Tongue (tissue), 2 donors: ENCODE data around the gene RARB. TPM values are rescaled to one million over a fixed set of nuclear protein-coding genes. Genes with fewer than 3 reads are reported as not detected.

ENCODE experiments used
- DNase-seq: peaks from one replicate; pipeline ENCODE4 v3.0.0-alpha.2; 2015
- total RNA-seq: library from RNA; depleted of rRNA; stranded (reverse); fragments of >200 nt; gene quantifications from one replicate; pipeline ENCODE4 v1.2.3, GENCODE V29; 2014

The RARB gene
- total RNA-seq, 1 donor from 2014 or later = 14.4 TPM

DNA sequence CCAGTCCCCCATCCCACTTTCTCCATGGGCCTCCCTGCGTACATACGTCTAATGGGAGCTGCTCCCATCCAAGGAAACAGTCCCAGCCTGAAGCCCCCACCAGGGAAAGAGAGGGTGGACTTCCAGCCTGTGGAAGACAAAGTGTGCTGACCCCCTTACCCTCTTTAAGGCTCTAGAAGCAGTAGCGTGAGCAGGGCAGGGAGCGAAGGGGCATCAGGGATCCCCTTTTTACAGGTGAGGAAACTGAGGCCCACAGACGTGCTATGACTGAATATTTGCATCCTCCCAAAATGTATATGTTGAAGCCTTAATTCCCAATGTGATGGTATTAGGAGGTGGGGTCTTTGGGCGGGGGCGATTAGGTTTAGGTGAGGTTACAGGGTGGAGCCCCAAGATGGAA, 153.3 kb downstream of the RARB start:
- no peak for DNase-seq

DNA sequence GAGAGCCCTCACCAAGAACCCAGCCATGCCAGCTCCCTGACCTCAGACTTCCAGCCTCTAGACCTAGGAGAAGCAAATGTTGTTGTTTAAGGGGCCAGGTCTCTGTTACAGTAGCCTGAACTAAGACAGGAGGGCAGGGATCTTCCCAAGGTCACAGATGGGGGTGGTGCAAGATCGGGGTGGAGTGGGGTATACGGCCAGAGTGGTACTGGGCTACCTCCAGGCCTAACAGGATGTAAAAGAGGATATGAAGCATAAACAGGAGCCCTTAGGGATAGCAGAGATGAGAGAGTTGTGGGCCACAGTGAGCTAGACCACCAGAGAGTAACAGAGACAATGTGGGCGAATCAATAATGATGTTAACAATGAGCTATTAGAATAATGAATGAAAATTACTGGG, 153.8 kb downstream of the RARB start:
- no peak for DNase-seq

DNA sequence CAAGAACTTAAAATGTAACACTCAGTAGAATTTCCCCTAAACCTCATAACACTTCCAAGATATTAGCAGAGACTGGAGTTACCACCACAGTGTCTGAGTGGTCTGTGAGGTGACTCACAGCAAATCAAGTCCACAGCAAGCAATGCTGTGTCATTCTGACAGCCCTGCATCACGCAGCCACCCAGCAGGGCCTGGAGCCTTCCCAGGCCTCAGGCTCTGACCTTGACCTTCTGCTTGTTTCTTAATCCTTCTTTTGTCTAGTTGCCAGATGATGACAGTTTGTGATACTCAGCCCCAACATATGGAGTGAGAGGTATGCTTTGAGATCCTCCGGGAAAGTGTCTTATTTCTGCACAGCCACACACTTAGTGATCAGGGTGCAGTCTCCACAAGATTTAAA, 154.2 kb downstream of the RARB start:
- no peak for DNase-seq

DNA sequence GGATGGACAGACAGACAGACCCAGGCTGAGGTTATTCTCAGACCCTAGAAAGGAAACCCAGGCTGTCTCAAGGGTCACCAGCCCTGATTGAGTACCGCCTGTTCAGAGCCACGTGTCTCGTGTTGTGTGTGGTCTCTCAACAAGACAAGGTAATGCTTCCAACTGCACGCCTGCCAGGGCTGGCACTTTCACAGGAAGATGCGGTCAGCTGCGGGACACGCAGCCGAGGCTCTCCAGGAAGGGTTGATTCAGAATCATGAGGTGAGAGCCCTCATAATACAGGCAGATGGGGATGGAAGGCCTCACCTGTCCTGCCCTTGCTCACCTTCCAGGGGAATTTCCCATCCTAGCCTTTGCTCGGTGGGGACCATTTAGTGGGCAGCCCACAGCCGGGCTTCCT, 155.3 kb downstream of the RARB start:
- DNase-seq = no peak

DNA sequence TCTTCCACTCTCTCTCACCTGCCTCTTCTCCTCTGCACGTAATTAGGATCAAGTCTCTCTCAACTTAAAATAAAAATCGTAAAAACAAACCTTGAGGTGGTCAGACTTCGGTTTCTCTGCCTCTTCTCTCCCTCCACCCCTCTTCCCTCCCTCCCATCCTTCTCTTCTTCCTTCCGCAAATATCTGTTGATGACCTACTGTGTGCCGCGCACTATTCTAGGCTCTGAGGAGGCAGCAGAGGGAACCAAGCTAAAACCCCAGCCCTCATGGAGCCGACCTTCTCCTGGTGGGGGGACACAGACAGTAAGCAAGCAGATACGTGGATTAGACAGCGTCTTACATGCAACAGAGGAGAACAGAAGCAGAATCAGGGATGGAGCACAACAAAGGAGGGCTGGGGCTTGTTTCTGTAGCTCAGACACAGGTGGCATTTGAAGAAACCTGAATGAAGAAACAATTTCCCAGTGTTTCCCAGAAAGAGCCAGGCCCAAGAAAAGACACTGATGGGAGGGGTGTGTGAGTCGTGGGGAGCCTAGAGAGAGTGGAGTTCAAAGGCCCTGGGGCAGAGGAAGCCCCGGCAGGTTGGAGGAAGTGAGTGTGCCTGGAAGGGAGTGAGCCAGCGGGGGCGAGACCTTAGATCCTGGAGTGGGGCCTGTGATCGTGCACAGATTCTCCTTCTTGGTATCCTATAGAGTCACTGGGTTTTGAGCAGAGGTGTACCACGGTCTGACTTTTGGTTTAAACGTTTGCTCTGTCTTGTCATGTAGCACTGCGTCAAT, 156.1 kb downstream of the RARB start:
- DNase-seq = no peak

DNA sequence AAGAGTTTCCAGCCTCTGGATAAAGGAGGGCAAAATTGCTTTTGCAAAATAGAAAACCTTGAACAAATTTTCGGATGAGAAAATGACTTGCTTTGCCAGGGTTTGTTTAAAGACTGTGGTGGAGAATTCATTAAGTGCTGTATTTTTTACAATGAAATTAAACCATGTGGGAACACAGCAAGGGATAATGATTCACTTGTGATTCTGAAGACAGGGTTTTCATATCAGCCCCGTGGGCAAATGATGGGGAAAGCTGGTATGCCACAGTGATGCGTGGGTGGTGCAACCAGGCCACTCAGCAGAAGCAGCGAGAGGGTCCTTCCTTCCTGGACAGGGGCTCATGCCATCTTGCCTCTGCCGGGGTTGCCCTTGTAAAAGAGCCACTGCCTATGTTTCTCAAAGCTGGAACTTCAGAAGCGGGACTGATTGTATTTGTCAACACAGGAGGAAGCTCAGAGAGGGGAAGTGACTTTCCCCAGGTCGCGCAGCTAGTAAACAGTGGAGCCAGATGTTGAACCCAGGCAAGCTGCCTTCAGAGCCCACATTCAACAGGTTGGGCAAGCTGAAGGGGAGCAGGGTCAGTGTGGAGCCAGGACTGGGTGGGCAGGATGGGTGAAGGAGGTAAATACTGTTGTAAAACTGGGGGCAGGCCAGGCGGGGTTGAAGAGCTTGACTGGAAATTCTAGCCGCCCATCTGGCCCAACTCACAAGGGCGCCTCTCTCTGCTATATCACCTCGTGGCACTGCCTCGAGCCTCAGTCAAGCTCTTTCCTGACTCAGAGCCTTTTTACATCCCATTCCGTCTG, 157.5 kb downstream of the RARB start:
- DNase-seq = no peak

DNA sequence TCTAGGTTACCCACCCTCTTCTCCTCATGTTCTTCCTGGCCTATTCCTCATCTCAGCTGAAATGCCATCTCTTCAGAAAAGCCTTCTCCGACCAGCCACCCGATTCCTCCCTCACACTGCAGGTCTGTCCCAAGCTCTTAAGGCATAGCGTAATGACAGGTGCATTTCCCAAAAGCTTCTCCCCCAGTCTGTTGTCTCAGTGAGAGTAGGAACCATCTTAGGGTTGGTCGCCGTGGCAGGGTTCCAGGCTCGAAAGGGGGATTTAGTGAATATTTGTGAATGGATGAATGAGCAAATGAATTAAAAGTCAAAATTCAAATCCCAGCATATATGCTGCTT, 158.1 kb downstream of the RARB start:
- DNase-seq = no peak

DNA sequence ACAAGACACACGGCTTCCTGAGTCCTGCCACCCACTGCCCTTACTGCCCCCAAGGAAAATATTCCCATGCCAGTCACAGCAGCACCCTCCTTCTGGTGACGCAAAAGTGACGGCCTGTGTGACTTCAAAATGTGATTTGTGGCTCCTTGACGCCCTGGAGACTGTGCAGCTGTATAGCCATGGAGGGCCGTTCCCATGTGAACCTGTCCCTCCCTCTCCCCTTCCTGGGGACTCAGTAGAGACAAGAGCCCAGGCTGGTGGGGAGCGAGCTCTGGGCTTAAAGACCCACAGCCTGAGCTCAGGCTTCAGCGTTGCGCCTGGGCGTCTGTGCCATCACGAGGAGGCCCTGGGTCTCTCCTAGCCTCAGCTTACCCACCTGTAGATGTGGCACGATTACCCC, 158.5 kb downstream of the RARB start:
- DNase-seq = no peak

DNA sequence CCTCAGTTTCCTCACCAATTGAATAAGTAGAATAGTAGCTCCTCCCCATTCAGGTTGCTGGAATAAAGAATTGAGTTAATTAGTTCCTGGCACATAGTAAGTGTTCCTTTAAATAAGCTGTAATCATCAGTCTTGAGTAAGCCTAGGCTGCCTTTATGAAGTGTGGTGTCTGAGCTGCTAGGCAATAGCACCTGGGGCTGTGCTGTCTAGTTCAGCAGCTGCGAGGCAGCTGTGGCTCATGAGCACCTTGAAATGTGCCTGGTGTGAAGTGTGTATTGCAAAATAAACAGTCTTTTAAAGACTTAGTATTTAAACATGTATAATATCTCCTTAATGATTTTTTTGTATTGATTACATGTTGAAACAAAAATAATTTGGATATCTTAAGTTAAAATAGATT, 159.0 kb downstream of the RARB start:
- peak; percentile 40 for DNase-seq

DNA sequence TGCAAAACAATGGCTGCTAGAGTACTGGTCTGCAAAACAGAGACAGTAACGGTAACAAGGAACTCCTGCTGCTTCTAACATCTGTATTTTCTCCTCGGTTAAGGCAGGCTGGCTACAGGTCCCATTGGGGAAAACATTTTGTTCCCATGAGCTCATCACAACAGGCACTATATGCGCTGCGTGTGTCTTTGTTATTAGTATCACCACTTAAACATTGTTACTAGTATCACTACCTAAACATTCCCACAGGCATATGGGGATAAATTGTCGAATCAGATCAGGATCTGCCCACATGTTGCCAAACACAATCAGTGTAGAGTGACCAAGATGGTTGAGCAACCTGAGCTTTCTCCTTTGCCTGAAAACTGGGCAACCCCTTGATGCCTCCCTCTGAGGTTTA, 159.5 kb downstream of the RARB start:
- DNase-seq = no peak

DNA sequence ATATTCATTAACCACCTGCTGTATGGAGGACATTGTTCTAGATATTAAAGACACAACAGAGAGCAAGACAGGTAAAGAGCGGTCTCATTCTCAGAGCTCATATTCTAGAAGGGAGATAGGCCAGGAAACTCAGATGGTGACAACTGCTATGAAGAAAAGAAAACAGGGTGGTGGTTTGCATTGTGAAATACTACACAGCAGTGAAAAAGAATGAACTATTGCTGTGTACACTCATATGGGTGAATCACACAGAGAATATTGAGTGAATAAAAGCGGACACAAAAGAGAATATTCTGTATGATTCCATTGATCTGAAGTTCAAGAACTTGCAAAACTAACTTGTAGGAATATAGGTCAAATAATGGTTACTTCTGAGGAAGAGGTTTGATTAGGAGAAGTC, 159.9 kb downstream of the RARB start:
- no peak for DNase-seq

DNA sequence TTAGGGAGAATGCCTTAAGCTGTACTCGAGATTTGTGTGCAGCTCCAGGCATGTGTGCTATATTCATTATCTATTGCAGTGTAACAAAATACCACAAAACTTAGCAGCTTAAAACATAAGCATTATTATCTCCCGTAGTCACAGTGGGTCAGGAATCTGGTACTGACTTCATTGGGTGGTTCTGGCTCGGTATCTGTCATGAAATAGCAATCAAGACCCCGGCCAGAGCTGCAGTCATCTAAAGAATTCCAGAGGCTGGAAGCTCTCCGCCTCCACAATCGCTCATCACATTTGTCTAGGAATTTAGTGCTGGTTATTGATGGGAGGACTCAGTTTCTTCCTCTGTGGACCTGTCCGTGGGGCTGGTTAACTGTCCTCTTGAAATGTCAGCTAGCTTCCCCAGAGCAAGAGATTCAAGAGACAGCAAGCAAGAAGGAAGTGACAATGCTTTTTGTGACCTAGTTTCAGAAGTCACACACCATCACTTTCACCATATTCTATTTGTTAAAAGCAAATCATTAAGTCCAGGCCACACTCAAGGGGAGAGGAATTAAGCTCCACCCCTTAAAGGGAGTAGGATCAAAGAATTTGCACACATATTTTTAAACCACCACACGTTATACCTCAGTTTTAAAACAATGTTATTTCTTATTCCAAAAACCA, 160.5 kb downstream of the RARB start:
- DNase-seq = no peak

DNA sequence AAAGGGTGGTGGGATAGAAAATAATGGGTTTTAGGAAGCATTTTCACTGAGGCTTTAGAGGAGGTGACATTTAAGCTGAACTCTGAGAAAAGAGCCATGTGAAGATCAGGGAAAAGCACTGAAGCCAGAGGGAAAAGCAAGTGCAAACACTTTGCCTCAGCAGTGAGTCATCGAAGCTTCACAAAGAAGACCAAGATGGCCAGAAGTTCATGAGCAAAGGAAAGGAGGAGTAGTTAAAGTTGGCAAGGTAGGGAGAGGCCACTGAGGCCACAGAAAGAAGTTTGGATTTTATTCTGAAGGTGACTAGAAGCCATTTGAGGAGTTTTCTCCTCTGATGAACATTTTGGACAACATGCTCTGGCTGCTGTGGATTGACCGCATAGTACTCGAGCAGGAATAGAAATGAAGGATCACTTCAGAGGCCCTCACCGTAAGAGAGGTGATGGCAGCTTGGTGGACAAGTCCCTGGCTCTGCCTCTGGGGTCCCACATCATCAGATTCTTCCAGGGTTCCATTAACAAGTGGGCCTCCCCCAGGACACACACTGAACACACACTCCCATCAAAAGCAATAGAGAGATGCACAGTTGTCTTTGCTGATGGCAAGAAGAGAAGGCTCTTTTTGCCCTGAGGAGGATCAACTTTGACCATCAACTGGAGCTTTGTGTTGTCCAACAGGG, 161.2 kb downstream of the RARB start:
- DNase-seq = no peak

DNA sequence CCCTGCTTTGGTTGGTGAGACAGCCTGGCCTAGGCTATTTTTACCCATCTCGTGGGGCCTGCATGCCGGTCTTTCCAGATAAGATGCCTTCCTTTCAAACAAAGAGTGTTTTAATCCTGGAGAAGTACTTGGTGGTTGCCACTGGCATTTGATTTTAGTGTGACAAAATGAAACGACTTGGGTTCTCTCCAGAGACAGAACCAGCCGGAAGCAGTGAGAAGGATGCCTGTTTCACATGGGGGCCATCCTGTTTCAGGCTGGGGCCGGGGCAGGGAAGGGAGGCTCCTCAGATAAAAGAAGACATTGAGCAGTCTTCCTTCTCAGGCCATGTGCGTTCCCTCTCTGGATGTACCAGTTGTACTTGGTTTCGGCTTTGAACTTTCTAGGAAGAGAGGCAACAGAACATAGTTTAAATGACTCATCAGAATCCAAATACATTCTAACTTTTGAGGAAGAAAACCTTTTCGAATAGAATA, 161.8 kb downstream of the RARB start:
- DNase-seq = peak; percentile 15

DNA sequence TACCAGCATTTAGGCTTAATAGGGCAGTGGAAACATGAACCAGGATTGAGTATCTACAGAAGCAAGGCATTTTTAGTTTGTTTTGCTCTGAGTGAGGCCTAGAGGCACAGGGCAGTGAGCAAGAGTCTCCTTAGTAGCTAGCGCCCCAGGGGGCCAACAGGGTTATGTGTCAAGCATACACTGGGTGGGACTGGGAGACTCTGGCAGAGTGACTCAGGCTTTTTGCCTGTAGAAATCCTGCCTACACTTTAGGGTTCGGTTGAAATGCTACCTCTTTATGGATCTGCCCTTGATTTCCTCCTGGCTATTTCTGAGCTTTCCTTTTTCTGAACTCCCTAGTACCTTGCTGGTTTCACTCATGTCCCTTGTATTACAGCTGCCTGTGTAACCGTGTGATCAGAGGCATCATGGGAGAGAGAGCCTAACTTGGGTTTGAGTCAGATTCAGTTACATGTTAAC, 164.5 kb downstream of the RARB start:
- DNase-seq = peak; percentile 31

DNA sequence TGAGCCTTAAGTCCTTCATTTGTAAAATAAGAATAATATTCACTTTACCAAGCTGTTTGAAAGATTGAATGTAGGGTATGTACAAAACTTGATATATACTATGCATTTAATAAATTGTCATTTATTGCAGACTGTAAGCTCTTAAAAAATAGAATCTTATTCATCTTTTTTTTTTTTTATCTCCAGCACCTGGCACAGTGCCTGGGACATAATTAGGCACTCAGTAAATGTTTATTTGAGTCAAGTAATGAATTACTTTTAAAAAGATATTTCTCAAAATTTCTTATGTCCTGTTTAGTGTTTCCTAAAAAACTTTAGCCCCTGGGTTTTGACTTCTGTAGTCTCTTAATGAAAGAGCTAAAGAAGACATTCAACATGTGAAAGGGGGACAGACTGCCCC, 164.9 kb downstream of the RARB start:
- DNase-seq = no peak

DNA sequence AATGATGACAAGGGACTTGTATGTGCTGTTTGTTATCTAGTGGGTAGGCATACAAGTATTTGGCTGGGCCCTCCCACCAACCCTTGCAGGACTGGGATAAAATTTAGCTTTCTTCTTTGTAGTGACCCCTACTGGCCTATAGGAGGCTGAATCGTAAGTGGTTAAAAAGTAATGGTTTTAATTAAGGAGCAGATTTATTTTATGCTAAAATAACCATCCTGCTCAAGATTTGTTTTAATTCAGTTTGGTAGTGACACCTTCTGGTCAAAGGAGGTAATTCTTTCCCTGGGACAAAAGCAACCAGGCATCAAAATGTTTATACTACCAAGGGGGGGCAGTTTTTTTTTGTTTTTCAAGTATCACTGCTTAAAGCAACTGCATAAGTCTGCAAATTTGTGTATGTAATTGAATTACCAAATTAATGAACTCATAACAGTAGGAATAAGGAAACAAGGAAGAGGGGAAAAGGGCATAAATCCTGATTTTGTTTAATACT, 166.0 kb downstream of the RARB start:
- peak; percentile 81 for DNase-seq

DNA sequence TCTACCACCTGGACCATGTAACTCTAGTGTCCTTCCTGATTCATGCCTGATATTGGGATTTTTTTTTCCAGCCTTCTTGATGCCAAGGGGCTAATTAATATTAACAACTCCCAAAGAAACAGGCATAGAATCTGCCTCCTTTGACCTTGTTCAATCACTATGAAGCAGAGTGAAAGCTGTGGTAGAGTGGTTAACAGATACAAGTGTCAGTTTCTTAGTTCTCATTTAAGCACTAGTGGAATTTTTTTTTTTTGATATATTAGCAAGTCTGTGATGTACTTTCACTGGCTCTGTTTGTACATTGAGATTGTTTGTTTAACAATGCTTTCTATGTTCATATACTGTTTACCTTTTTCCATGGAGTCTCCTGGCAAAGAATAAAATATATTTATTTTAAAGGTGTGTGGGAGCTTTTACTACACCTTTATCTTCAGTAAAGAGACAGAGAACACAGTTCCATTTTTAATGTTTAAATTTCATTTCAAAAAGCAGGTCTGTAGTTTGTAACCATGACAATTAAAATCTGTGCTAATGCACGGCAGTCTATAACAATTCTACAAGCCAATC, 169.6 kb downstream of the RARB start:
- peak; percentile 21 for DNase-seq

DNA sequence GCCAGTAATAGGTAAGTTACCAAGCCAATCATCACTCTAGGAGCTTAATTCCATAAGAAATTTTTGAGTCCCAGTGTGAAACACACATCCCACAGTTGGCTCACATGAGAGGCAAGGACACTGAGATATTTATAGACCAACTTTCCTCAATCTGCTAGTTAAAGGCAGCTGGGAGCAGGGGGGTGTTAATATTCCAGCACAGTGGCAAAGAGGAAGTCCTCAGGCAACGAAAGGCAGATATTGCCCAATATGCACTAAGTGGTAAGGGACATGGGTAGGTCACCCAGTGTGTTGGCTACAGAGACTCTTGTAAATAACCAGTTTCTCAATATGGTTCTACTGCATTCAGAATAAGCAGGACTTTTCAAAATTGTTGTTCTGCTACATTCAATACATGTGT, 175.6 kb downstream of the RARB start:
- peak; percentile 14 for DNase-seq

DNA sequence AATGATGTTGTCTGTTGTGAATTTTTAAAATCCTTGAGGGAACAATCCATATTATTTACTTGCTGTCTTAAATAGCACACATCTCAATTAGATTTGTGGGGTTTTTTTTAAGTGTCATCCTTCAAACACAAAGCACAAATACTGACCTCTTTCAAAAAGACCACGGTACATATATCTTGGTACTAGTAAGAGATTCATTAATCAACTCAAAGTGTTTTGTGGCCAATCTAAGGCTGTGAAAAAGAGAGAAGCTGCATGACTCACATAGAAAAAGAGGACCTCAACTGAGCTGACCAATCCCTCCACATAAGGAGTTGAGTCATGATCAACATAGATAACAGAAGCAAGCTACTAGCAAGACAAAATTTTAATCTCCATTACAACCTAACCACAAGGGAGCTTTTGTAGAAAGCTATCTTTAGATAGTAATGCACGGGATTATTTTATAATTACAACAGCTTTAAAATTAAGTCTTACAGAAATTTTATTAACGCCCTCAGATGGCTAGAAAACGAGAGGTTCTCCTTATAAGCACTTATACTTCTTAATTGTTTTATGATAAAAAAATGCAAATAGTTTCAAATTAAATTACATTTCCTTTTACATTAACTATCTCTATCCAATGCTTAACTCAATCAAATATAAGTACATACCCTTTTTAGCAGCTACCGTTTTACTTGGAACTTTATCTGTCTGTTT, 176.2 kb downstream of the RARB start:
- DNase-seq = no peak

DNA sequence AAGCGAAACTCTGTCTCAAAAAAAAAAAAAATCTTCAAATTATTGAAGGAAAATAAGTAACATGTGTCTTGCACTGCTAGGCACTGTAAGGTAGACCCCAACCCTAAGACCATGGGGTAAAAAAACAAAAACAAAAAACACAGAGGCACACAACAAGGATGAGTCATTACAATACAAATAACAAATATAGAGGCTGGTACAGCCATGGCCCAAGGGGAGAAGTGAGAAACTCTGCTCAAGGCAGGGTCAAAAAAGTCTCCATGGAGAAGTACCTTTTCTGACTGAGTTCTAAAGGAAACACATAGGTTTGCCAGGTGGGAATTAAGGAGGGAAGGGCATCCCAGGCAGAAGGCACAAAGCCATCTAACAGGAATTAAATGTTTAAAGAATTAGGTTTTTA, 182.1 kb downstream of the RARB start:
- DNase-seq = no peak
